Measurements from ENCODE around the gene IRGQ.
"Not testable (repeated sequence)": the region's sequence is repeated elsewhere in the genome, so short reads cannot be mapped to it uniquely, and the experiment has no call there.

The IRGQ gene

DNA sequence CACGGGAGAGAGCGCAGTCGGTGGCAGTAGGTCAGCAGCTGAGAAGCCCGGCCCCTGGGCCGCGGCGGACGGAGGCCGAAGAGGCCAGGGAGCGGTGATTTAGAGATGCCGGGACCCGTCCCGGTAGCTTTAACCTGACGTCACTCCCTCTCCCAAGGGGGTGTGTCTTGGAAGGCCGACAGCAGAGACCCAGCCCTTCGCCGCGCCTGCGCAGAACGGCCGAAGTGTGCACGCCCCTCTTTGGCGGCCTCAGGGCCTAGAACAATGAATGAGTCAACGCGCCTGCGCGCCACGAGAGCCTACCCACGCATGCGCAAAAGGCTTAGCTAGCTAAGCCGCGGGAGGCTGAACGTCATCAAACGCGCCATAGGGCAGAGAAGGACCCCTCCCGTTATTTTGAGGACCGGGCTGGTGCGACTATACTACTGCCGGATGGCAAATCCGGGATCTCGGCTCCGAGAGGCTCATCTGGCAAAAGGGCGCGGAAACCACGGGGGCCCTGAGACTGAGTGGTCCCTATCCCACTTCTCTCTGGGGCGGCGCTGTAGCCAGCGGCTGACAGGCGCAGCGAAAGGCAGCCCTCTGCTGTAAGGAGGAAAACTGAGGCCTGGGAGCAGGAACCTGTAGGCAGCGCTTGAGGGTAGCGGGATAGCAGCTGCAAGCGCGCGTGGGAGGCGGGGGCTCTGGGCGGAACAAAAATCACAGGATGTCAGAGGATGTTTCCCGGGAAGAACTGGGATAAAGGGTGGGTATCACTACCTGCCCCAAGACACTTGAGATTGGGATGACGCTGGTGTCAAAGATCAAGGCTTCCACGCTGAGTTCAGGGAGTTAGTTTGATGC is at the start of gene IRGQ, which contains the start of gene ZNF576:
Gene IRGQ (minus strand): TSS at position 136 of the 843 bp plus-strand sequence. CDS start 796 bp downstream, outside the sequence.
Gene ZNF576 (plus strand): TSS at position 597 of the 843 bp plus-strand sequence. CDS start 514 bp downstream, outside the sequence.
- peak; percentile 81 for DNase-seq

GRCh38 chr19:43644181-43644580 is 48.2 kb upstream of the IRGQ start:
- DNase-seq, result no peak

- DNase-seq, result no peak
Observed at GRCh38 chr19:43643326-43643725, 47.4 kb upstream of the IRGQ start.

- DNase-seq, result no peak
Observed at GRCh38 chr19:43642531-43642930, 46.6 kb upstream of the IRGQ start.

DNA sequence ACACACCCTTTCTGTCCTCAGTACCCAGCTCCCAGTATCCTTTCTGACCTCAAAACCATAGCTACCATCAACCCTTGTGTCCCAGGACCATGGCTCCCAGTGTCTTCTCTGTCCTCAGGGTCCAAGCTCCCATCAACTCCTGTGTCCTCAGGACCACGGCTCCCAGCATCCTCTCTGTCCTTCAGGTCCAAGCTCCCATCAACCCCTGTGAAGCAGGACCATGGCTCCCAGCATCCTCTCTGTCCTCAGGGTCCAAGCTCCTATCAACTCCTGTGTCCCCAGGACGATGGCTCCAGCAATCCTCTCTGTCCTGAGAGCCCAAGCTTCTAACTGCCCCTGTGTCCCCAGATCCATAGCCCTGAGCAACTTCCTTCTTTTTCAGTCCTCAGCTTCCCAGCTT is 45.4 kb upstream of the IRGQ start:
- no peak for DNase-seq

GRCh38 chr19:43640424-43640757 is 44.5 kb upstream of the IRGQ start:
- DNase-seq, result no peak

DNA sequence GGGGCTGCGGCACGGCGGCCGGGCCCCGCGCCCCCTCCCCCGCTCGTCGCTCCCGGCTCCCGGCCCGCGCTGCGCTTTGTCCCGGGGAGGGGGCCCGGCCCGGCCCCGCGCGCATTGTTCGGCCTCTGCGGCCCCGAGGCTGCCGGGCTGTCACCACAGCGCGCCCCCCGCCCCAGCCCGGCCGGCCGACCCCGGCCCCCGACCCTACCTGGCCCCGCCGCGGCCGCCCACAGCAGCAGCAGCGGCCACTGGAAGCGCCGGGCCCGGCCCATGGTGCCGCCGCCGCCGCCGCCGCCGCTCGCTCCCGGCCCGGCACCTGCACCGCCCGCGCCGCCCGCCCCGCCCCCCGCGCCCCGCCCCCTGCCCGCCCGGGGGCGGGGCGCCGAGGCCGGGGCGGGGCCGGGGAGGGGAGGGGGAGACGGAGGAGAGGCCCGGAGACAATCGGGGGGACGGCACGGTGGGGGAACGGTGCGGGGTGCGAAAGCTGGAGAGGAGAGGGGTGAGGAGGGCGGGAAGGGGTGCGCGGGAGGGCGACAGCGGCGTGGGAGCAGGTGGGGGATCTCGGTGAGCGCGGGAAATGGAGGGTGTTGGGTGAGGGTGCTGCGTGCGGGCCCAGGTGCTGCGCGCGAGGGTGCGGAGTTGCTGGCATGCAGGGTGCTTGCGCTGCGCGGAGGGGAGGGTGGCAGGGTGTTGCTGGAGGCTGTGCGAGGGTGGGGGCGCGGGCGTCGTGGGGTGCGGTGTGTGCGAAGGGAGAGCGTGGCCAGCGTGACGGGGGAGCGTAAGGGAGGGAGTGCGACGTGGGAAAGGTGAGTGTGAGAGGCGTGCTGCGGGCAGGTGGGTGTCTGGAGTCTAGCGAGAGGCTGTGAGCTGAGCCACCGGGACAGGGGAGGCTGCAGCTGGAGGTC is 43.8 kb upstream of the IRGQ start, which contains the start of gene CADM4:
Gene CADM4 (minus strand): TSS at position 332 of the 905 bp plus-strand sequence. CDS start 60 bp downstream, at position 272.
- DNase-seq, result no peak

DNA sequence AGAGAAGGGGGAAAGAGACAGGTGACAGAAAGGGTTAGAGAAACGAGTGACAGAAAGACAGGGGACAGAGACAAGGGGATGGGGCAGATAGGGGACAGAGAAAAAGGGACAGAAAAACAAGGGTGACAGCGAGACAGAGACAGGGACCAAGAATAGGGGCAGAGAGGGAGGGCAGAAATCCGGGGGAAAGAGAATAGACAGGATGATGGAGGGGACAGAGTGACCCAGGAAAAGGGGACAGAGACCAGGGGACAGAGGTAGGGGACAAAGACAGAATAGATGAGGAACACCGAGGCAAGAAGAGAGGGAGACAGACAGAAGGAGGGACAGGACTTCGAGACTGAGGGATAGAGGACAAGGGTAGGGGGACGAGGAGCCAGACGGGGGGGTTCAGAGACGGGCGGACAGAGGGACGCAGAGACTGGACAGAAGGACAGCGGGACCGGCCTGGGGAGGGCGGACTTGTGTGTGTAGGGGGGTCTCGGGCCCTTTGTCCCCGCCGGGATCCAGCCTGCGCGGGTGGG is 43.1 kb upstream of the IRGQ start:
- no peak for DNase-seq

- no peak for DNase-seq
Observed at GRCh38 chr19:43638214-43638994, 42.5 kb upstream of the IRGQ start.

GRCh38 chr19:43636121-43636683 is 40.3 kb upstream of the IRGQ start:
- no peak for DNase-seq

- not testable (repeated sequence) for DNase-seq
Observed at GRCh38 chr19:43635561-43635940, 39.6 kb upstream of the IRGQ start.

GRCh38 chr19:43634872-43635560 is 39.1 kb upstream of the IRGQ start:
- no peak for DNase-seq

- no peak for DNase-seq
Observed at GRCh38 chr19:43634506-43634871, 38.6 kb upstream of the IRGQ start.

DNA sequence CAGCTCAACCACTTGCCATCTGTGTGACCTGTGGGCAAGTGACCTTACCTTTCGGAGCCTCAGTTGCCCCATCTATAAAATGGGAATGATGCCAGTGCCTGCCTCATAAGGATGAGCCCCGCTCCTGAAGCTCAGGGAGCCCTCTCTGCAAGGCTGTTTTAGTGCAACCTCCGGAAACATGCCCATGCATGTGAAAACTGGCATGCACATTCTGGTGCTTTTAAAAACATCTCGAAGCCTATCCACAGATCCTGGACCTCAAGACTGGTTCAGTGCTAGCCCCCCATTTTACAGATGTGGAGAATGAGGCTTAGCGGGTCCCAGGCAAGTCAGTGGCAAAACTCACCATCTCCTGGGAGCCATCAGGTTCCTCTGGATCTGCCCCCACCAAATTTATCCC is 38.1 kb upstream of the IRGQ start:
- DNase-seq, result no peak

- DNase-seq, result no peak
Observed at GRCh38 chr19:43633520-43633919, 37.6 kb upstream of the IRGQ start.

DNA sequence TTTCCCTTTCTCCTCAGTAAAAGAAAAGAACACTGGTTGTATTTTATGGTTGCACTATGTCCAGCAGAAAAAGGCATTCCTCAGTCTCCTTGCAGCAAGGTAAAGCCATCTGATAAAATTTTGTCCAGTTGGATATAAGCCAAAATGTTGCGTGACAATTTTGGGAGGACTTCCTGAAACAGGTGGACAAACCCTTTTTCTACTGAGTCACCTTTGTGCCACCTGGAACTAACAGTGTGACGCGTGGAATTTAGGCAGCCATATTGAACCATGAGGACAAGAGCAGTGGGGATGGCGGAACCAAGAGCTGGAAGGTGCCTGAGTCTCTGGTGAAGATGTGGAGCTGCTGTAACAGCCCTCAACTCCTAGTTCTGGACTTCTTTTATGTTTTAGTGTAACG is 35.6 kb upstream of the IRGQ start:
- DNase-seq, result no peak

- no peak for DNase-seq
Observed at GRCh38 chr19:43628646-43629326, 32.9 kb upstream of the IRGQ start.

DNA sequence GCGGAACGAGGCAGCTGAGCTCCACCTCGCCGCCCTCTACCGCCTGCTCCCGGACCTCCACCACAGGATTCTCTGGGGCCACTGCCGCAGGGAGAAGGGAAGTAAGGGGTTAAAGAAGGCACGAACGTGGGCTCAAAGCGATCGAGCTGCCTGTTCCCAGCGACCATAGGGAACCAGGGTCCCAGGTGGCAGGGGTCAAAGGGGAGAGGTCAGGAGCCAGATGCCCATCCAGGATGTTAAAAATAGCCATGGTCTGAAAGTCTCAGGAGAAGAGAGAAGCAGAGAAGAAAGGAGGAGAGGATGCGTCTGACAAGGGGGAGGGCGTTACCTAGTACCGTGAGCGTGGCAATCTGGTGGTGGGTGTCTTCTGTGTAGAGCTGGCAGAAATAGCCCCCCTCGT is 30.9 kb upstream of the IRGQ start:
- DNase-seq, result no peak

DNA sequence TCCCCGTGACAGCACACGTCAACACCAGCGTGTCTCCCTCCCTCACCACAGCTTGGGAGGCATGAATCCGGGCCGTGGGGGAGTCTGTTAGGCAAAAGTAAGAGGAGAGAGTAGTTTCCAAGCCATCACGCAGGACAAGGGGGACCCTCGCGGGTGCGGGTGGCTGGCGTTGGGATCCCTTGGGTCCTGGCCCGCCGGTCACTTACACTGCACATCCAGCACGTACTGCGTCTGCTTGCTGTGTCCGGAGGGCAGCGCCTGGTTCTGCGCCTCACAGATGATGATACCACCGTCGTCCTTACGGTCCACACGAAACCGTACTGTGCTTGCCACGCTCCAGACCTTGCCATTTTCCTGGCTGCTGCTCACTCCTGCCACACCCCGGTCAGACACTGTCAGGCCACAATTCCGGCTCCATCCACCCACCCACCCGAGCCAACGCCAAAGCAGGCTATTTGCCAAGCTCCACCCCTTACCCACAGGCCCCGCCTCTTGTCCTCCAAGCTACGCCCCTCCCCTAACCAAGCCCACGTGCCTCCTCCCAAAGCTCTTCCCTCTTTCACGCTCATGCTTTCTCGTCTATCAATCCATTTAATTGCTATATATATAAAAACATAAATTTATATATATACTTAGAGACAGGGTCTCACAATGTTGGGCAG is 30.1 kb upstream of the IRGQ start:
- DNase-seq, result no peak

DNA sequence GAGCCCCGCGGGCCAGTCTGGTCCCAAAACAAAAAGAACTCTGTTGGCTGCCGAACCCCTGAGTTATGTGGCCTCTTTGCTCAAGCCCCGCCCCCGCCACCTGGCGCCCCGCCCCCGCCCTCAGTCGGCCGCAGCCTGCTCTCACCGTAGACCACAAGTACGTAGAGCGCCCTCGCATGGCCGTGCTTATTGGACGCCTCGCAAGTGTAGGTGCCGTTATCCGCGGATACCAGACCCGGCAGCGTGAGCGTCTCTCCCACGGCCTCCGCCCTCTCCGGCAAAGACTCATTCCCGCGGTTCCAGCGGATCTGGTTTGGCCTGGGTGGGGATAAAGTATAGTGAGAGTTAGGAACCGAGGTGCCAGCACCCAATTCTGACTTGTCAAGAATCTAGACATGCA is 29.0 kb upstream of the IRGQ start:
- DNase-seq, result no peak

Data from NCI-H524 treated with DMSO at 0.1 percent for 48 hours (cell line).